HG03460 (cell line): Measurements from ENCODE around the gene CSF3.
"Not testable (repeated sequence)": the region's sequence is repeated elsewhere in the genome, so short reads cannot be mapped to it uniquely, and the experiment has no call there.

Experiments used
- ATAC-seq: cut with Tn5 transposase; IDR thresholded peaks from one replicate; pipeline ENCODE4 v1.9.1; 2021; ENCODE audit not compliant: unreplicated experiment

The CSF3 gene

DNA sequence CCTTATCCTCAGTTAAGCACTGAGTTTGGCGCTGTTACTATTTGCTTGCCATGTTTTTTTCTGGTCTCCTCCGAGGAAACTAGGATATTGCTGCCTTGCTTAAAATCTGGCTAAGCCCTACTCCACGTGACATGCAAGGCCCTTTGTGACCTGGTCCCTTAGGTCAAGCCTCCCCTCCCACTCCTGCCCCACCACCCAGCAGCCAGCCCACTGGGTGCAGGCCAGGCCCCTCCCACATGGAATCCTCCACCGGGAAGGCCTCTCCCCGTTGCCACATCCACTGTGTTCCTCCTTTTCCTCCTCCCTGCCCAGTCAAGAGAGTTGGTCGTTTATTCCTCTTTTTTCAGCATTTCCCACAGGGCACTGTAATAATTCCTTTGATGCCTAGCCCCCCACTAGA, 18.4 kb upstream of the CSF3 start:
- no peak for ATAC-seq

- ATAC-seq, result no peak
Observed at GRCh38 chr17:39997543-39997942, 17.7 kb upstream of the CSF3 start.

DNA sequence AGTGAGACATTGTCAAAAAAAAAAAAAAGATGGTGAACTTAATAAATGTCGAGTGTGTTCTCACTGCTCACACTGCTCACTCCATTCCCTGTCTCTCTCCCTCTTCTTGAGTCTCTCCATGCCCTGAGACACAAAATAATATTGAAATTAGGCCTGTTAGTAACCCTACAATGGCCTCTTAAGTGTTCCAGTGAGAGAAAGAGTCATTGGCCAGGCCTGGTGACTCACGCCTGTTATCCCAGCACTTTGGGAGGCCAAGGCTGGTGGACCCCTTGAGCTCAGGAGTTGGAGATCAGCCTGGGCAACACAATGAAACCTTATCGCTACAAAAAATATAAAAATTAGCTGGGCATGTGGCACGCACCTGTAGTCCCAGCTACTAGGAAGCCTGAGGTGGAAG, 16.2 kb upstream of the CSF3 start:
- ATAC-seq, result no peak

DNA sequence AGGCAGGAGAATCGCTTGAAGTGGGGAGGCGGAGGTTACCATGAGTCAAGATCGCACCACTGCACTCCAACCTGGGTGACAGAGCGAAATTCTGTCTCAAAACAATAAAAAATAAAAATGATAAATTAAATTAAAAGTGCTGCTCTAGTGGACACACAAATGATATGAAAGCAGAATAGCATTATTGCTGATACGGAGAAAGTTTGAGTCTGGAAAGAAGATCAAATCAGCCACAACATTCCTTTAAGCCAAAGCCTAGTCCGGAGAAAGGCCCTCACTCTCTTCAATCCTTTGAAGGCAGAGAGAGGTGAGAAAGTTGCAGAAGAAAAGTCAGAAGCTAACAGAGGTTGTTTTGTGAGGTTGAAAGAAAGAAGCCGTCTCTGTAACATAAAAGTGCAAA, 15.1 kb upstream of the CSF3 start:
- ATAC-seq, result no peak

DNA sequence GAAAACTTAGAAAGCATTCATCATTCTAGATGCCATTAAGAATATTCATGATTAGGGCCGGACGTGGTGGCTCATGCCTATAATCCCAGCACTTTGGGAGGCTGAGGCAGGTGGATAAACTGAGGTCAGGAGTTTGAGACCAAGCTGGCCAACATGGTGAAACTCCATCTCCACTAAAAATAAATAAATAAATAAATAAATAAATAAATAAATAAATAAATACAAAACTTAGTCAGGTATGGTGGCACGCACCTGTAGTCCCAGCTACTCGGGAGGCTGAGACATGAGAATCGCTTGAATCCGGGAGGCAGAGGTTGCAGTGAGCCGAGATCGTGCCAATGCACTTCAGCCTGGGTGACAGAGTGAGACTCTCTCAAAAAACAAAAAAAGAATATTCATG, 13.9 kb upstream of the CSF3 start:
- not testable (repeated sequence) for ATAC-seq

DNA sequence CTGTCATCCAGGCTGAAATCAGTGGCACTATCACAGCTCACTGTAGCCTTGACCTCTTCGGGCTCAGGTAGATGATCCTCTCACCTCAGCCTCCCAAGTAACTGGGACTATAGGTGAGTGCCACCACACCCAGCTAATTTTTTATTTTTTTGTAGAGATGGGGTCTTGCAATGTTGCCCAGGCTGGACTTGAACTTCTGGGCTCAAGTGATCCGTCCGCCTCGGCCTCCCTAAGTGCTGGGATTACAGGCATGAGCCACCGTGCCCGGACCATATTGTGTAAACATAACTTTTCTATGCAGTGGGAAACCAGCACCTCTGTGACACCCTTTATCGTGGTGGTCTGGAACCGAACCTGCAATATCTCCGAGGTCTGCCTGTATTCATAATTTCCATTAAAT, 11.2 kb upstream of the CSF3 start:
- no peak for ATAC-seq

GRCh38 chr17:40004712-40005111, 10.5 kb upstream of the CSF3 start:
- ATAC-seq, result no peak

DNA sequence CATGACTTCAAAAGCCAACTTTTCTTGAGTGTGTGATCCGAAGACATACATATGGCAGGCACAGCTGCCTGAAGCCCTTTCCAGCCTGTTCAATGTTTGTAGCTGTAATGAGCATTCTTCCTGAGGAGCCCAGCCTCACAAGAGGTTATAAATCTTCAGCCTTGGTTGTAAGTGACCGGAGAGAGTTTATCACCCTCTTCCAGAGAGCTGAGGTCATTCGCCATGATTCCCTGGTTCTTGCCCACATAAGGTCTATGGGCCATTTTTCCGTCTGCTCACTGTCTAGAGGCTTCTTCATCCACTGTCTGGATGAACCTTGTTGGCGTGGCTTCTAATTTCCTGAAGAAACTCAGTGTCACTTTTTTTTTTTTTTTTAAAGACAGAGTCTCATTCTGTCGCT, 9.7 kb upstream of the CSF3 start:
- ATAC-seq, result no peak

DNA sequence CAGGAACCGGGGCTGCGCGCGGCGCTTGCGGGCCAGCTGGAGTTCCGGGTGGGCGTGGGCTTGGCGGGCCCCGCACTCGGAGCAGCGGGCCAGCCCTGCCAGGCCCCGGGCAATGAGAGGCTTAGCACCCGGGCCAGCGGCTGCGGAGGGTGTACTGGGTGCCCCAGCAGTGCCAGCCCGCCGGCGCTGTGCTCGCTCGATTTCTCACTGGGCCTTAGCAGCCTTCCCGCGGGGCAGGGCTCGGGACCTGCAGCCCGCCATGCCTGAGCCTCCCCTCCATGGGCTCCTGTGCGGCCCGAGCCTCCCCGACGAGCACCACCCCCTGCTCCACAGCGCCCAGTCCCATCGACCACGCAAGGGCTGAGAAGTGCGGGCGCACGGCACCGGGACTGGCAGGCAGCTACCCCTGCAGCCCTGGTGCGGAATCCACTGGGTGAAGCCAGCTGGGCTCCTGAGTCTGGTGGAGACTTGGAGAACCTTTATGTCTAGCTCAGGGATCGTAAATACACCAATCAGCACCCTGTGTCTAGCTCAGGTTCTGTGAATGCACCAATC, 4.2 kb upstream of the CSF3 start:
- not testable (repeated sequence) for ATAC-seq

- not testable (repeated sequence) for ATAC-seq
Observed at GRCh38 chr17:40012017-40012647, 3.1 kb upstream of the CSF3 start.

DNA sequence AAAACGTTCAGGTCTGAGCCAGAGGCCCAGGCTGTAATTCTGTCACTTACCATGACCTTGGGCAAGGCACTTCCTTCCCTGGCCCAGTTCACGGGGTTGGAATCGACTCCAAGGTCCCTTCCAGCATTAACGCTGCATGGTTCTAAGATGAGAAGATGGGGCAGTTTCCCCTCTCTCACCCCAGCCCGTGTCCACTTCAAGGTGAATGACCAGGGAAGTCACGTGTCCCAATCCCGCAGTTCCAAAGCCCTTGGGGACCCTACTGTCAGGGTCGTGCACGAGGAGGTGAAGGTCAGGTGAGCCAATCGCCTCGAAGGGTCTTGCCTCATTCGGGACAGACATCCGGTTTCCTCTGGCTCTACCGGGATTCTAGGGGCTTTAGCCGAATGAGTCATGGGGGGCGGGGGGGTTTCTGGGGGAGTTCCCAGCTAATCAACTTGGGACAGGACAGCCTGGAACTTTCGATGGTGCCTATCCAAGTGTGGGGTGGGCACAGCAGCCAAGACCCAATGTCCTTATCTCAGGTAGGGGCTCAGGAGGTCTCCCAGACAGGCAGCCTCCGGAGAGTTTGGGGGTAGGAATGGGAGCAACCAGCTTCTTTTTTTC, 762 bp upstream of the CSF3 start:
- ATAC-seq, result no peak

GRCh38 chr17:40015998-40016985, 1.1 kb downstream of the CSF3 start:
- ATAC-seq, result no peak

DNA sequence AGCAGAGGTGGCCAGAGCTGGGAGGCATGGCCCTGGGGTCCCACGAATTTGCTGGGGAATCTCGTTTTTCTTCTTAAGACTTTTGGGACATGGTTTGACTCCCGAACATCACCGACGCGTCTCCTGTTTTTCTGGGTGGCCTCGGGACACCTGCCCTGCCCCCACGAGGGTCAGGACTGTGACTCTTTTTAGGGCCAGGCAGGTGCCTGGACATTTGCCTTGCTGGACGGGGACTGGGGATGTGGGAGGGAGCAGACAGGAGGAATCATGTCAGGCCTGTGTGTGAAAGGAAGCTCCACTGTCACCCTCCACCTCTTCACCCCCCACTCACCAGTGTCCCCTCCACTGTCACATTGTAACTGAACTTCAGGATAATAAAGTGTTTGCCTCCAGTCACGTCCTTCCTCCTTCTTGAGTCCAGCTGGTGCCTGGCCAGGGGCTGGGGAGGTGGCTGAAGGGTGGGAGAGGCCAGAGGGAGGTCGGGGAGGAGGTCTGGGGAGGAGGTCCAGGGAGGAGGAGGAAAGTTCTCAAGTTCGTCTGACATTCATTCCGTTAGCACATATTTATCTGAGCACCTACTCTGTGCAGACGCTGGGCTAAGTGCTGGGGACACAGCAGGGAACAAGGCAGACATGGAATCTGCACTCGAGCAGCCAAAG, 2.3 kb downstream of the CSF3 start:
- no peak for ATAC-seq

GRCh38 chr17:40018211-40019121, 3.2 kb downstream of the CSF3 start:
- no peak for ATAC-seq

- no peak for ATAC-seq
Observed at GRCh38 chr17:40019140-40019991, 4.1 kb downstream of the CSF3 start.

DNA sequence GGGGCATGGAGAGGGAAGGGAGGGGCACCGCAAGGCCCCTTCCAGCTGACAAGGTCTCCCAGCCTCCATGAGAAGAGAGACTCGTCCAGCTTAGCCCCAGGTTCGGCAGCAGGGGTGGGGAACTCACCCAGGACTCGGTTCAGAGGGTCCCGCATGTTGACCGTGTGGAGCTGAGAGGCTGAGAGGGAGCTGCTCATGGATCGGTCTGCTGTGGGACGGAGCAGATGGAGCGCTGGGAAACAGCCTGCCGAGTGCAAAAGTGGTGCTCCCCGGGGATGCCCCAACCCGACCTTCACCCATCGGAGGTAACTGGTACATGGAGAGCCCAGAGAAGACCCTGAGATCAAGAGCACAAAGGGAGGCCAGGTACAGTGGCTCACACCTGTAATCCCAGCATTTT, 4.9 kb downstream of the CSF3 start:
- ATAC-seq, result no peak

DNA sequence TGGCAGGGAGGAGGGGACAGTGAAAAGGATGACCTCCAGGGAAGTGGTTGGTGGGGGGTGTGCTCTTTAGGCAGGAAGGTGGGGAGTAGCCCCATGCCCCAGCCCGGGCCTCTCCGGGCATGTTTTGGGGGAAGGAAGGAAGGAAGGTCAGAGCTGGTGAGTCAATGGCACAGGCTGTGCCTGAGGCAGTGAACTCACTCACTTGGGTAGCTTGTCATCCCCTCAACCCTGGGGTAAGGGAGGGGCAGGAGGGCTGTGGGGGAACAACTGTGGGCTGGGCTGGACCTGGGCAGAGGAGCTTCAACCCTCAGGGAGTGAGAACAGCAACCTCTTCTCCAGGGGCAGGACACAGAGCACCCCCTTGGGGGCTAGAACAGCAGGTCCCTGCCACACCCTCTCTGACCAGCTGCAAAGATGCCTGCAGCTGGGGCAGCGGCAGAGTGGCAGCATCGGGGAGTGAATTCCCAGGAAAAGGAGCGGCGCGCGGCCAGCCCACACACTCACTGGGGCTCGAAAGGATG, 6.3 kb downstream of the CSF3 start:
- ATAC-seq, result no peak

GRCh38 chr17:40022497-40022896, 7.3 kb downstream of the CSF3 start:
- no peak for ATAC-seq

DNA sequence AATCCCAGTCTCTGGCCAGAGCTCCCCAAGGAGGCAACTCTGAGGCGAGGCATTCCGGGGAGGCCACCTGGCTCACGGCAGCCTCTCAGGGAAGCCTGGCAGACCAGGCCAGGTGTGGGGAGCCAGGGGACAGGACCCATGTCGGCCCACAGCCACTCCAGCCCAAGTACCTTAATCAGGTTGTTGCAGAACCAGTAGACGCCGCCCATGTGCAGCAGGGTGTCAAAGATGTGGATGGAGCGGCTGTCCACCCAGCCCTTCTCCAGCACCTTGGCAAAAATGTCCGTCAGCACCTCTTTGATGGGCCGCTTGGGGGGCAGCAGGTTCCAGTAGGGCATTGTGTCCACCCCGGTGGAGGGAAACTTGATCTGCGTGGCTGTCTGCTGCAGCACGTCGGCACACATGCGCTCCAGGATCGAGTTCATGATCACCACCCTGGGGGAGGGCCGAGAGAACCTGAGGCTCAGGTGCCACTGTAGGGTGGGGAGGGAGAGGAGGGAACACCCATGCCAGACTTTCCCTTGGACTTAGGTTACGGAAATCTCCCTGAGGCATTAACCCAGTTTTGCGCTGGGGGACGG, 7.8 kb downstream of the CSF3 start:
- no peak for ATAC-seq
